Neural crest cell (in vitro differentiated cells): Measurements from ENCODE around the gene PTTG1. TPM values are rescaled to one million over a fixed set of nuclear protein-coding genes. Genes with fewer than 3 reads are reported as not detected.

Source experiments
- DNase-seq: peaks from one replicate; pipeline ENCODE4 v3.0.0; 2021; ENCODE audit warnings: low read depth, mixed read lengths, low spot score
- H3K27ac Mint-ChIP-seq: one replicate; pipeline ENCODE4 v1.8.0; 2021; ENCODE audit warnings: mild to moderate bottlenecking, mixed read lengths; ENCODE audit not compliant: unreplicated experiment
- H3K27me3 Mint-ChIP-seq: 2 replicates; pipeline ENCODE4 v1.8.0; 2021; ENCODE audit warnings: low read depth, mild to moderate bottlenecking, mixed read lengths
- H3K36me3 Mint-ChIP-seq: 2 replicates; pipeline ENCODE4 v1.8.0; 2021; ENCODE audit warnings: low read depth, mild to moderate bottlenecking, mixed read lengths
- H3K4me1 Mint-ChIP-seq: 2 replicates; pipeline ENCODE4 v1.8.0; 2021; ENCODE audit warnings: mixed read lengths
- H3K4me3 Mint-ChIP-seq: one replicate; pipeline ENCODE4 v1.8.0; 2021; ENCODE audit warnings: mild to moderate bottlenecking, mixed read lengths
- H3K9me3 Mint-ChIP-seq: 2 replicates; pipeline ENCODE4 v1.8.0; 2021; ENCODE audit warnings: mixed read lengths
- CTCF ChIP-seq: fragments of 200-600 bp; sonication (generic); conservative IDR thresholded peaks from 2 replicates; pipeline ENCODE4 v1.5.0; 2021; ENCODE audit warnings: antibody characterized with exemption, mild to moderate bottlenecking
- long read RNA-seq: library from polyadenylated mRNA; unstranded; transcript quantifications from one replicate; pipeline ENCODE4 v2.0.0, GENCODE V29; 2020
- total RNA-seq: library from RNA; stranded (reverse); gene quantifications from 2 replicates; pipeline ENCODE4 v1.2.1, GENCODE V29; 2021

PTTG1 gene
- 157 and 167 TPM in 2 replicates for total RNA-seq
- long read RNA-seq, transcript PTTG1-201 (6 exons, 753 nt) = major isoform, 54 of 79 reads
- long read RNA-seq, transcript PTTG1-202 (5 exons, 1,070 nt) = minor isoform, 21 of 79 reads
- long read RNA-seq, partial matches to known transcripts = 2 of 79 reads
- long read RNA-seq, other reads (novel, unspliced or antisense) = 1 of 79 reads

DNA sequence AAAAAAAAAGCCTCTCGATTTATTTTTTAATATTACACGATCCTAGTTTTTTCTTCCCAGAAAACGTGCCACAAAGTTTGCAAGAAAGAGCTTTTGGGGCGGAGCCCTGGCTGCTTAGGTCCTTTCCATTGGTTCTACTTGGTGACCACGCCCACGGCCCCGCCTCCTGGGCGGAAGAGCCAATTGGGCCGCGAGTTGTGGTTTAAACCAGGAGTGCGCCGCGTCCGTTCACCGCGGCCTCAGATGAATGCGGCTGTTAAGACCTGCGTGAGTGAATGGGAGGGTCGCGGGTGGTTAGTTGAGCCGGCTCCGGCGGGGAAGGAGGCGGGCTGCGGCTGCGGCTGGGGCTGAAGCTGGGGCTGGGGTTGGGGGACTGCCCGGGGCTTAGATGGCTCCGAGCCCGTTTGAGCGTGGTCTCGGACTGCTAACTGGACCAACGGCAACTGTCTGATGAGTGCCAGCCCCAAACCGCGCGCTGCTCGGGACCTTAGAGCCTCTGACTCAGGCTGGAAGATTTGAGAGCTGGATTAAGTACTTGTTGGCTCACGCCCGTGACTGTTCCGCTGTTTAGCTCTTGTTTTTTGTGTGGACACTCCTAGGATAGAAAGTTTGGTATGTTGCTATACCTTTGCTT, at the start of gene PTTG1:
Gene PTTG1 (plus strand): TSS at position 231 of the 634 bp plus-strand sequence. CDS start 458 bp downstream, outside the sequence.
- peak within 1 kb of the TSS; percentile 89 for H3K27ac Mint-ChIP-seq
- H3K4me3 Mint-ChIP-seq = peak within 1 kb of the TSS; percentile 94
- H3K9me3 Mint-ChIP-seq = no peaks in the 10 kb centered on the region
- H3K36me3 Mint-ChIP-seq = no peaks in the 10 kb centered on the region
- peak; percentile 95 for DNase-seq
- no peak for TF ChIP-seq CTCF
- peaks cover 71% of the 10 kb centered on the region for H3K4me1 Mint-ChIP-seq
- no peaks in the 10 kb centered on the region for H3K27me3 Mint-ChIP-seq

- no peak for TF ChIP-seq CTCF
- Mint-ChIP-seq H3K36me3 (no peaks in the 10 kb centered on the region), H3K4me1 (peaks cover 8% of the 10 kb centered on the region), H3K9me3 (no peaks in the 10 kb centered on the region), H3K27ac (no peak overlapping the region), H3K4me3 (no peak overlapping the region), H3K27me3 (peaks cover 47% of the 10 kb centered on the region)
- no peak for DNase-seq
Measured at GRCh38 chr5:160375166-160375565, 46.5 kb upstream of the PTTG1 start.

- no peaks in the 10 kb centered on the region for H3K9me3 Mint-ChIP-seq
- no peak overlapping the region for H3K27ac Mint-ChIP-seq
- no peak for DNase-seq
- H3K27me3 Mint-ChIP-seq = peaks cover 41% of the 10 kb centered on the region
- H3K36me3 Mint-ChIP-seq = no peaks in the 10 kb centered on the region
- no peak overlapping the region for H3K4me3 Mint-ChIP-seq
- H3K4me1 Mint-ChIP-seq = peaks cover 5% of the 10 kb centered on the region
- TF ChIP-seq CTCF = no peak
Measured at GRCh38 chr5:160375701-160376100, 46.0 kb upstream of the PTTG1 start.

DNA sequence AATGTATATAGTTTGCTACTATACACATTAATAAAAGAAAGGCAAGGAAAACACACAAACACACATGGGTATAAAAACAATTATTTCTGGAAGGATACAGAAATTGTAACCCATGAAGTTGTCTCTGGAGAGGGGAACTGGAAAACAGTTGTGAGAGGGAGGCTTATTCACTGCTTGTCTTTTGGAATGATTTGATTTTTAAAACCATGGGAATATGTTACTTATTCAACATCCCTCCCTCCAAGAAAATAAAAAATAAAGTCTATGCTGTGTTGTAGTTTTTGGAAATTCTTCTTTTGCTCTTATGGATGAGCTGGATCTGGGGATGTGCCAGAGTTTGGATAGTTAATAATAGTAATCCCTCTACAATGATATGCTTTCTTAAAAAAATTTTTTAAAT, 45.2 kb upstream of the PTTG1 start:
- Mint-ChIP-seq H3K27ac (no peak overlapping the region), H3K4me3 (no peak overlapping the region), H3K27me3 (peaks cover 34% of the 10 kb centered on the region), H3K9me3 (no peaks in the 10 kb centered on the region), H3K36me3 (no peaks in the 10 kb centered on the region), H3K4me1 (no peaks in the 10 kb centered on the region)
- TF ChIP-seq CTCF = no peak
- DNase-seq = no peak

- Mint-ChIP-seq H3K27me3 (peaks cover 22% of the 10 kb centered on the region), H3K27ac (no peak overlapping the region), H3K4me3 (no peak overlapping the region), H3K36me3 (no peaks in the 10 kb centered on the region), H3K4me1 (peaks cover under 1% of the 10 kb centered on the region), H3K9me3 (no peaks in the 10 kb centered on the region)
- no peak for DNase-seq
- no peak for TF ChIP-seq CTCF
Measured at GRCh38 chr5:160377651-160378050, 44.0 kb upstream of the PTTG1 start.
